ENCODE data around the gene TRIM26.

The TRIM26 gene

DNA sequence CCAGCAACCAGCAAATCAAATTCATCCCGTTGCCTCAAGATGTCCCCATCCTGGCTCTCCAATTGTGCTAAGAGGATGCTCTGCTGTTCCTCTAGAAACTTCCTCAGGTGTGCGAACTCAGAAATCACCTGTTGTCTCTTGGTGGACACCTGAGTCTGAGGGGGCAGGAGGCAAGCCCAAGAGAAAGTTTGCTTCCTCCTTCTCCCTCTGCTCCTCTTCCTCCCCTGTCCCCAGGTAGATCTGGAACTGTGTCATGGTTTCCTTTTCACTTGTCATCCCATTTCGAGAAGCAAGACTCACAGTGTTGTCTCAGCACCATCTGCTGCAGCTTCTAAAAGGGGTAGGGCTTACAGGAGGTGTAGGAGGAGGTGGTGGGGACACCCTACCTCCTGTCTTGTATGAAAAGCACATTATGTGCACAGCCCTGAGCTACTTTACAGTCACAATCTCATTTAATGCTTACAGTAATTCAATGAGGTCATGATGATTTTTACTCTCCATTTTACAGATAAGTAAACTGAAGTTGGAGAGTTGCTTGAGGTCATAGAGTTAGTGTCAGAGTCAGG, 54.6 kb downstream of the TRIM26 start:
- no peak for TF ChIP-seq CTCF (IDR thresholded peaks at IDR 0.05; ENCODE audit: low read depth, low read length)
- TF ChIP-seq, protein P1, sequence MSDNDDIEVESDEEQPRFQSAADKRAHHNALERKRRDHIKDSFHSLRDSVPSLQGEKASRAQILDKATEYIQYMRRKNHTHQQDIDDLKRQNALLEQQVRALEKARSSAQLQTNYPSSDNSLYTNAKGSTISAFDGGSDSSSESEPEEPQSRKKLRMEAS (IDR thresholded peaks at IDR 0.05; ENCODE audit: low read depth, low read length) = no peak
- no peak for TF ChIP-seq MYC (IDR thresholded peaks at IDR 0.05; ENCODE audit: low read depth, low read length)
- TF ChIP-seq POLR2A (IDR thresholded peaks at IDR 0.05; ENCODE audit: extremely low read depth, insufficient read length) = no peak
- DNase-seq (ENCODE audit: low read depth) = no peak
- no peak overlapping the region for H3K4me3 ChIP-seq (ENCODE audit: low read depth, low read length)

GRCh38 chr6:30157999-30158398, 55.2 kb downstream of the TRIM26 start:
- TF ChIP-seq CTCF (IDR thresholded peaks at IDR 0.05; ENCODE audit: low read depth, low read length) = no peak
- TF ChIP-seq, protein P1 (IDR thresholded peaks at IDR 0.05; ENCODE audit: low read depth, low read length) = no peak
- TF ChIP-seq POLR2A (IDR thresholded peaks at IDR 0.05; ENCODE audit: extremely low read depth, insufficient read length) = no peak
- TF ChIP-seq MYC (IDR thresholded peaks at IDR 0.05; ENCODE audit: low read depth, low read length) = no peak
- H3K4me3 ChIP-seq (ENCODE audit: low read depth, low read length) = no peak overlapping the region
- DNase-seq (ENCODE audit: low read depth) = no peak

GRCh38 chr6:30157581-30157980, 55.6 kb downstream of the TRIM26 start:
- no peak for TF ChIP-seq MYC (IDR thresholded peaks at IDR 0.05; ENCODE audit: low read depth, low read length)
- TF ChIP-seq, protein P1 (IDR thresholded peaks at IDR 0.05; ENCODE audit: low read depth, low read length) = no peak
- TF ChIP-seq CTCF (IDR thresholded peaks at IDR 0.05; ENCODE audit: low read depth, low read length) = no peak
- TF ChIP-seq POLR2A (IDR thresholded peaks at IDR 0.05; ENCODE audit: extremely low read depth, insufficient read length) = no peak
- no peak overlapping the region for H3K4me3 ChIP-seq (ENCODE audit: low read depth, low read length)
- DNase-seq (ENCODE audit: low read depth) = no peak

- H3K4me3 ChIP-seq (ENCODE audit: low read depth, low read length) = no peak overlapping the region
- no peak for DNase-seq (ENCODE audit: low read depth)
- no peak for TF ChIP-seq CTCF (IDR thresholded peaks at IDR 0.05; ENCODE audit: low read depth, low read length)
- TF ChIP-seq POLR2A (IDR thresholded peaks at IDR 0.05; ENCODE audit: extremely low read depth, insufficient read length) = no peak
- TF ChIP-seq, protein P1 (IDR thresholded peaks at IDR 0.05; ENCODE audit: low read depth, low read length) = no peak
- no peak for TF ChIP-seq MYC (IDR thresholded peaks at IDR 0.05; ENCODE audit: low read depth, low read length)
These were observed 56.4 kb downstream of the TRIM26 start for GRCh38 chr6:30156774-30157173.

DNA sequence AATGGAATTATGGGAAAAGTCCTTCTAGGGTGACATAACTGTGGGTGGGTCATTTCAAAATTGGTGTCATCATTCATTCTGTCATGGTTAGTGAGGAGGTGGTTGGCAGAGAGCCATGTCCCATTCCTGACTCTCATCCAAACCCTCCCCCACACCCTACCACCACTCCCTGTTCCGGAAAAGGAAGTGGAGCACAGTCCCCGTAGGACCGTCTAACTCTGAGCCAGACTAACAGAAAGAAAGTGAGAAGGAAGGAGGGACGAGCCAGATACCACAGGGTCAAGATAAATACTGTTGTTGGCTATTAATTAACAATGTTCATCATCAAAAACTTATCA, 57.0 kb downstream of the TRIM26 start:
- no peak overlapping the region for H3K4me3 ChIP-seq (ENCODE audit: low read depth, low read length)
- TF ChIP-seq, protein P1 (IDR thresholded peaks at IDR 0.05; ENCODE audit: low read depth, low read length) = no peak
- no peak for TF ChIP-seq CTCF (IDR thresholded peaks at IDR 0.05; ENCODE audit: low read depth, low read length)
- no peak for TF ChIP-seq POLR2A (IDR thresholded peaks at IDR 0.05; ENCODE audit: extremely low read depth, insufficient read length)
- no peak for TF ChIP-seq MYC (IDR thresholded peaks at IDR 0.05; ENCODE audit: low read depth, low read length)
- peak; percentile 25 for DNase-seq (ENCODE audit: low read depth)
